Choroid plexus epithelial cell (primary cell): ENCODE results near the gene SYCP2L.
"Not testable (repeated sequence)": the region's sequence is repeated elsewhere in the genome, so short reads cannot be mapped to it uniquely, and the experiment has no call there.

ENCODE experiments used
- DNase-seq: peaks from one replicate; pipeline ENCODE4 v3.0.0-alpha.2; 2010; ENCODE audit warnings: low read depth
- H3K4me3 ChIP-seq: 2 replicates; pipeline ENCODE4 v1.5.1; 2011; ENCODE audit warnings: low read depth, mild to moderate bottlenecking, control low read depth, low read length, moderate library complexity
- TF ChIP-seq, protein P1 (sequence below): conservative IDR thresholded peaks from 2 replicates; pipeline ENCODE4 v1.5.1; 2011; ENCODE audit warnings: low read depth, mild to moderate bottlenecking, control low read depth, inconsistent platforms, low read length, moderate library complexity

The SYCP2L gene

DNA sequence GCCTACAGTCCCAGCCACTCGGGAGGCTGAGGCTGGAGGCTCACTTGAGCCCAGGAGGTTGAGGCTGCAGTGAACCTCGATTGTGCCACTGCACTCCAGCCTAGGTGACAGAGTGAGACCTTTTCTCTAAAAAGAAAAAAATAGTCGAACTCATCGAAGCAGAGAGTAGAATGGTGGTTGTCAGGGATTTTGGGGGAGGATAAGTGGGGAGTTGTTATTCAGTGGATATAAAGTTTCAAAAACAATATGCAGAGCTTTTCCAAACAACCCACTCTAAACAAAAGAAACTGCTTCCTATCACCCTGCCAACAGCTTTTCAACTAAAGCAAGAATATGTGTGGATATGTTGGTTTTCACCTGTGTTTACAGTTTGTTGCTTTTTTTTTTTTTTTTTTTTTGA lies 37.0 kb upstream of the SYCP2L start:
- DNase-seq, result no peak
- TF ChIP-seq, protein P1, sequence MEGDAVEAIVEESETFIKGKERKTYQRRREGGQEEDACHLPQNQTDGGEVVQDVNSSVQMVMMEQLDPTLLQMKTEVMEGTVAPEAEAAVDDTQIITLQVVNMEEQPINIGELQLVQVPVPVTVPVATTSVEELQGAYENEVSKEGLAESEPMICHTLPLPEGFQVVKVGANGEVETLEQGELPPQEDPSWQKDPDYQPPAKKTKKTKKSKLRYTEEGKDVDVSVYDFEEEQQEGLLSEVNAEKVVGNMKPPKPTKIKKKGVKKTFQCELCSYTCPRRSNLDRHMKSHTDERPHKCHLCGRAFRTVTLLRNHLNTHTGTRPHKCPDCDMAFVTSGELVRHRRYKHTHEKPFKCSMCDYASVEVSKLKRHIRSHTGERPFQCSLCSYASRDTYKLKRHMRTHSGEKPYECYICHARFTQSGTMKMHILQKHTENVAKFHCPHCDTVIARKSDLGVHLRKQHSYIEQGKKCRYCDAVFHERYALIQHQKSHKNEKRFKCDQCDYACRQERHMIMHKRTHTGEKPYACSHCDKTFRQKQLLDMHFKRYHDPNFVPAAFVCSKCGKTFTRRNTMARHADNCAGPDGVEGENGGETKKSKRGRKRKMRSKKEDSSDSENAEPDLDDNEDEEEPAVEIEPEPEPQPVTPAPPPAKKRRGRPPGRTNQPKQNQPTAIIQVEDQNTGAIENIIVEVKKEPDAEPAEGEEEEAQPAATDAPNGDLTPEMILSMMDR, result no peak
- no peak overlapping the region for H3K4me3 ChIP-seq

DNA sequence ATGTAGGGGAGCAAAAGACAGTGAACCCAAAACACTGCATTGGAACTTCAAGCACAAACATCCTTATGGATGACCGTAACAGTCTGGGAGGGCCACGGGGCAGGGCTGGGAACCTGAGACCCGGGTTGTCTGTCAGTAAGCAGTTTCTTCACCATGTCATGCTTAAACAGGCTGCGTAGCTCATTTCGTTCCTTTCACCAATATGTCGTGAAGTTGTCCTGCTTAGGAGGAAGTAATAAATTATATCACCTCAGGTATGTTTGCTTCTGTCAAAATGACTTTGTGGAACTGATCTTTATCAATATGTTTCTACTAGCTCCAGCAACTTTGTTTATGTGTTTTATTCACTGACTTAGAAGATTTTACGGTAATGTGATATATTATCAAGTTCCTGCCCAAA lies 36.1 kb upstream of the SYCP2L start:
- no peak for DNase-seq
- TF ChIP-seq, protein P1, result no peak
- no peak overlapping the region for H3K4me3 ChIP-seq

DNA sequence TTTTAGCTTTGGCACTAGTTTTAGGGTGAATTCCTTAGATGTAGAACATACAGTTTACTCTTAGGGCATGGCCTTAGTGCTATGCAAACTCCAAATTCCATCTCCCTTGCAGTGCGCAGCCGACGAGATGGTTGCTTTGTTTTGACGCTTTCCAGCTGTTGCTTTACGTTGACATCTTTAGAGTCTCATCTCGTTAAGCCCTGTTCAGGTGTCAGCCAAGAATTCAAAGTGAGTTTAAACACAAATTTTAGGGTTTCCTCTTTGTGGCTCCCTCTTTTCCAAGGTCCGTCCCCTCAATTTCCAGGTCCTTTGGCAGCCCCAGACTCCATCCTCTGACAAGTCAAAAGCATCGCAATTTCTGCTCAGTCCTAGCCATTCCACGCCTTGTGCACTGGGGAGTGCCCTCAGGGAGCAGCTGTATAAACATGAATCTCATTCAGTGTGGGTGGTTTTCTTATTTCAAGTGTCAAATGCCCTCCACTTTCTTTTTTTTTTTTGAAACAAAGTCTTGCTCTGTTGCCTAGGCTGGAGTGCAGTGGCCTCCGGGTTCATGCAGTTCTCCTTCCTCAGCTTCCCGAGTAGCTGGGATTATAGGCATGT lies 34.4 kb upstream of the SYCP2L start:
- DNase-seq, result no peak
- TF ChIP-seq, protein P1, result no peak
- no peak overlapping the region for H3K4me3 ChIP-seq

DNA sequence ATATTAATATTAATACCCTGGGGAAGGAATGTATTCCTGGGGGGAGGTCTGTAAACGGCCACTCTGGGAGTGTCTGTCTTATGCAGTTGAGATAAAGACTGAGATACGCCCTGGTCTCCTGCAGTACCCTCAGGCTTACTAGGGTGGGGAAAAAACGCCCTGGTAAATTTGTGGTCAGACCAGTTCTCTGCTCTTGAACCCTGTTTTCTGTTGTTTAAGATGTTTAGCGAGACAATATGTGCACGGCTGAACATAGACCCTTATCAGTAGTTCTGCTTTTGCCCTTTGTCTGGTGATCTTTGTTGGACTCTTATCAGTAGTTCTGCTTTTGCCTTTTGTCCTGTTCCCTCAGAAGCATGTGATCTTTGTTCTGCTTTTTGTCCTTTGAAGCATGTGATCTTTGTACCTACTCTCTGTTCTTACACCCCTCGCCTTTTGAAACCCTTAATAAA lies 33.0 kb upstream of the SYCP2L start:
- H3K4me3 ChIP-seq, result not testable (repeated sequence)

DNA sequence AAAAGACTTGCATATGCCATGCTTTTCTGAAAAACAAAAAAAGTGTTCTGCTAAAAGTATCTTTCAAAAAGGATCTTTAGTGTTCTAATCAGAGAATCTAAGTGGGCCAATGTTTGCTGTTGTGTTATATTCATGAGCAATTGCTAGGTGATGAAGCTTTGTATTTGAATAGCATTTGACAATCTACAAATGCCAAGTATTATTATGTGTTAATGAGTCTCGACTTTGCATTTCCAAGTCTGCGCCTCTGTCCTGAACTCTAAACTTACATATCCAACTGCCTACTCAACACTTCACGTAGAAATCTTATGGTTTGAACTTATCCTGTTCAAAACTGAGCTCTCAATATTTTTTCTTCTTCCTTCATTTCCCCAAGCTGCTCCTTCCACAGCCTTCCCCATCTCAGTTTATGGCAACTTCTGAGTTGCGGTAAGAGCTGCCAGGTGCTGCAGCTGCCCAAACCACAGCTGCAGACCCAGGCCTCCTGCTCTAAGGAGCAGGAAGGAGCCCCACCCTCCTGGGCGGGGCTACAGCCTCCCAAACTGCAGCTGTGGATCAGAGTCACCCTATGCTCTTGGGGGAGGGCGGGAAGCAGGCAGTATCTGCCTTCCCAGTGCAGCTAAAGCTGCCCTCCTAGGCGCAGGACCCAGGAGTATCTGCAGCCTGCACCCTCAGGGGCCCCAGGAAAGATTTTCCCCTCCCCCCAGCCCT lies 31.8 kb upstream of the SYCP2L start:
- H3K4me3 ChIP-seq, result no peak overlapping the region
- DNase-seq, result no peak
- TF ChIP-seq, protein P1, result no peak

More for the DNA sequence above, 33.0 kb upstream of the SYCP2L start:
- DNase-seq, result not testable (repeated sequence)

DNA sequence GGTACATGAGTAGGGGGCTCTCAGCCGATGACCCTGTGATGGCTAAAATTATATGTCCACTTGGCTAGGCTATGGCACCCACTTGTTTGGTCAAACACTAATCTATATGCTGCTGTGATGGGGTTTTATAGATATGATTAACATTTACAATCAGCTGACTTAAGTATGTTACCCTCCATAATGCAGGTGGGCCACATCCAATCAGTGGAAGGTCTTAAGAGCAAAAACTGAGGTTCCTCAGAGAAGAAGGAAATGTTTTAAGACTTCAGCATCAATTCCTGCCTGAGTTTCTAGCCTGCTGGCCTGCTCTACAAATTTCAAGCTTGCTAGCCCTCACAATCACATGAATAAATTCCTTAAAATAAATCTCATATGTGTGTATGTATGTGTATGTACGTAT lies 29.6 kb upstream of the SYCP2L start:
- no peak for DNase-seq
- TF ChIP-seq, protein P1, result no peak
- no peak overlapping the region for H3K4me3 ChIP-seq

DNA sequence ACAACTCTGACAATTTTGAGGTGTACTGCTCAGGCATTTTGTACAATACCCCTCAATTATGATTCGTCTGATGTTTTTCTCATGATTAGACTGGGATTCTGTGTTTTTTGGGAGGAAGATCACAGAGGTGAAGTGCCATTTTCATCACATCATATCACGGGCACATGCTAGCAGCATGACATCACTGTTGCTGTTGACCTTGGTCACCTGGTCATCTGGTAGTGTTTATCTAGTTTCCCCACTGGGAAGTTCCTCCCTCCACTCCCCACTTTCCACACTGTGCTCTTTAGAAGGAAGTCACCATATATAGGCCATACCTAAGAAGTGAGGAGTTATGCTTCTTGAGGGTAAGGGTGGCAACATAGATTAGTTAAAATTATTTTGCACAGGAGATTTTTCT lies 25.8 kb upstream of the SYCP2L start:
- TF ChIP-seq, protein P1, result no peak
- DNase-seq, result no peak
- H3K4me3 ChIP-seq, result no peak overlapping the region
